NCI-H2171 treated with DMSO at 0.1 percent for 48 hours (cell line): ENCODE results near the gene C16orf92.

Source experiments
- DNase-seq: peaks from one replicate; lab custom pipeline; 2025; lab: John Stamatoyannopoulos, UW

C16orf92 gene

GRCh38 chr16:30060836-30061554, 38.0 kb downstream of the C16orf92 start:
- DNase-seq = peak; percentile 63

- no peak for DNase-seq
Observed at GRCh38 chr16:30063278-30063892, 40.4 kb downstream of the C16orf92 start.

GRCh38 chr16:30063893-30064728, 41.1 kb downstream of the C16orf92 start:
- peak; percentile 79 for DNase-seq

GRCh38 chr16:30064729-30065101, 41.7 kb downstream of the C16orf92 start:
- no peak for DNase-seq

GRCh38 chr16:30065102-30065942, 42.3 kb downstream of the C16orf92 start, which contains the start of gene ALDOA:
Gene ALDOA, plus strand, starts transcription at chr16:30065760. Its CDS starts 1,138 bp downstream, at chr16:30066898.
- peak; percentile 95 for DNase-seq

- DNase-seq = no peak
Observed at GRCh38 chr16:30065943-30066760, 43.2 kb downstream of the C16orf92 start.

GRCh38 chr16:30066761-30067583, 44.0 kb downstream of the C16orf92 start:
- no peak for DNase-seq

- DNase-seq = no peak
Observed at GRCh38 chr16:30067584-30067916, 44.6 kb downstream of the C16orf92 start.

GRCh38 chr16:30068333-30068732, 45.3 kb downstream of the C16orf92 start:
- DNase-seq = no peak

GRCh38 chr16:30068750-30069610, 46.0 kb downstream of the C16orf92 start:
- no peak for DNase-seq

- DNase-seq = no peak
Observed at GRCh38 chr16:30069611-30070462, 46.8 kb downstream of the C16orf92 start.

GRCh38 chr16:30070490-30070889, 47.5 kb downstream of the C16orf92 start:
- DNase-seq = no peak
